Measurements from ENCODE around the gene BDH1. TPM values are rescaled to one million over a fixed set of nuclear protein-coding genes. Genes with fewer than 3 reads are reported as not detected.

Gene BDH1
- total and polyA plus RNA-seq, 2 of the 13 experiments (the other 11 are each of a cell fraction or from before 2014, with no cell fraction given) = 21.2 to 71.9 TPM

DNA sequence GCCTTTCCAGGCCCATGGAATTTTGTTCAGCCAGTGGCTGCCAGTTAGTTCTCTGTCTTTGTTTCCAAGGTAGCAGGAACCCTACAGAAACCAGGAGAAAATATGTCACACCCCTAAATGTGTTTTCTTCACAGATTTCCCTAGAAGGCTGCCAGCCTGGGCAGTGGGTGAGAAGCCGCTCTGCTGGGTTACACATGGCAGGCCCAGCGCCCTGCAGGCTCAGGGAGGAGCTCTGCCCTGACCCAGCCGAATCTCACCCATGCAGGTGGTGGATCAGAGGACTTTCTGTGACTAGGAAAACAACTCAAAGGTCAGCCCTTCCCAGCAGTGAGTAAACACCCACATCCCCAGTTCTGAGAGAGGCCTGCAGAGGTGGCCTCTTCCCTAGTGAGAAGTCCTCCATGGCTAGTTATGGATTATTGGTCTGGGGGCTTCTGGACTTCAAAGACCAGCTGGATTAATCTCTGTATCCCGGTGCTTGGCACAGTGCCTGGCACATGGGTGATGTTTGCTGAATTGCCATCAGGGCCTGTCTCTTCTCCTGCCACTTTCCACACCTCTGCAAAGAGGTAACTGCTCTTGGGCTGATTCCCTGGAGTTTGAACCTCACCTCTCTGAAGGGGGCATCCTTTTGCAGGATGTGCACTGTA lies 34.7 kb upstream of the BDH1 start (continued):
- TF ChIP-seq GABPA (IDR thresholded peaks at IDR 0.05; ENCODE audit: low read depth, low read length) (no peak), GABPA (CRISPR knock-in tag; IDR thresholded peaks at IDR 0.05; ENCODE audit: low read depth) (no peak), MXD4 (CRISPR knock-in tag; IDR thresholded peaks at IDR 0.05) (no peak), SNAI1 (CRISPR knock-in tag; IDR thresholded peaks at IDR 0.05; ENCODE audit: borderline replicate concordance) (no peak), ELF3 (CRISPR knock-in tag; IDR thresholded peaks at IDR 0.05) (peak; percentile 86; the same call in 1 of the 2 replicates), PAWR (CRISPR knock-in tag; IDR thresholded peaks at IDR 0.05; ENCODE audit: borderline replicate concordance) (no peak), SATB2 (CRISPR knock-in tag; IDR thresholded peaks at IDR 0.05) (no peak)
- TF ChIP-seq, protein P1, sequence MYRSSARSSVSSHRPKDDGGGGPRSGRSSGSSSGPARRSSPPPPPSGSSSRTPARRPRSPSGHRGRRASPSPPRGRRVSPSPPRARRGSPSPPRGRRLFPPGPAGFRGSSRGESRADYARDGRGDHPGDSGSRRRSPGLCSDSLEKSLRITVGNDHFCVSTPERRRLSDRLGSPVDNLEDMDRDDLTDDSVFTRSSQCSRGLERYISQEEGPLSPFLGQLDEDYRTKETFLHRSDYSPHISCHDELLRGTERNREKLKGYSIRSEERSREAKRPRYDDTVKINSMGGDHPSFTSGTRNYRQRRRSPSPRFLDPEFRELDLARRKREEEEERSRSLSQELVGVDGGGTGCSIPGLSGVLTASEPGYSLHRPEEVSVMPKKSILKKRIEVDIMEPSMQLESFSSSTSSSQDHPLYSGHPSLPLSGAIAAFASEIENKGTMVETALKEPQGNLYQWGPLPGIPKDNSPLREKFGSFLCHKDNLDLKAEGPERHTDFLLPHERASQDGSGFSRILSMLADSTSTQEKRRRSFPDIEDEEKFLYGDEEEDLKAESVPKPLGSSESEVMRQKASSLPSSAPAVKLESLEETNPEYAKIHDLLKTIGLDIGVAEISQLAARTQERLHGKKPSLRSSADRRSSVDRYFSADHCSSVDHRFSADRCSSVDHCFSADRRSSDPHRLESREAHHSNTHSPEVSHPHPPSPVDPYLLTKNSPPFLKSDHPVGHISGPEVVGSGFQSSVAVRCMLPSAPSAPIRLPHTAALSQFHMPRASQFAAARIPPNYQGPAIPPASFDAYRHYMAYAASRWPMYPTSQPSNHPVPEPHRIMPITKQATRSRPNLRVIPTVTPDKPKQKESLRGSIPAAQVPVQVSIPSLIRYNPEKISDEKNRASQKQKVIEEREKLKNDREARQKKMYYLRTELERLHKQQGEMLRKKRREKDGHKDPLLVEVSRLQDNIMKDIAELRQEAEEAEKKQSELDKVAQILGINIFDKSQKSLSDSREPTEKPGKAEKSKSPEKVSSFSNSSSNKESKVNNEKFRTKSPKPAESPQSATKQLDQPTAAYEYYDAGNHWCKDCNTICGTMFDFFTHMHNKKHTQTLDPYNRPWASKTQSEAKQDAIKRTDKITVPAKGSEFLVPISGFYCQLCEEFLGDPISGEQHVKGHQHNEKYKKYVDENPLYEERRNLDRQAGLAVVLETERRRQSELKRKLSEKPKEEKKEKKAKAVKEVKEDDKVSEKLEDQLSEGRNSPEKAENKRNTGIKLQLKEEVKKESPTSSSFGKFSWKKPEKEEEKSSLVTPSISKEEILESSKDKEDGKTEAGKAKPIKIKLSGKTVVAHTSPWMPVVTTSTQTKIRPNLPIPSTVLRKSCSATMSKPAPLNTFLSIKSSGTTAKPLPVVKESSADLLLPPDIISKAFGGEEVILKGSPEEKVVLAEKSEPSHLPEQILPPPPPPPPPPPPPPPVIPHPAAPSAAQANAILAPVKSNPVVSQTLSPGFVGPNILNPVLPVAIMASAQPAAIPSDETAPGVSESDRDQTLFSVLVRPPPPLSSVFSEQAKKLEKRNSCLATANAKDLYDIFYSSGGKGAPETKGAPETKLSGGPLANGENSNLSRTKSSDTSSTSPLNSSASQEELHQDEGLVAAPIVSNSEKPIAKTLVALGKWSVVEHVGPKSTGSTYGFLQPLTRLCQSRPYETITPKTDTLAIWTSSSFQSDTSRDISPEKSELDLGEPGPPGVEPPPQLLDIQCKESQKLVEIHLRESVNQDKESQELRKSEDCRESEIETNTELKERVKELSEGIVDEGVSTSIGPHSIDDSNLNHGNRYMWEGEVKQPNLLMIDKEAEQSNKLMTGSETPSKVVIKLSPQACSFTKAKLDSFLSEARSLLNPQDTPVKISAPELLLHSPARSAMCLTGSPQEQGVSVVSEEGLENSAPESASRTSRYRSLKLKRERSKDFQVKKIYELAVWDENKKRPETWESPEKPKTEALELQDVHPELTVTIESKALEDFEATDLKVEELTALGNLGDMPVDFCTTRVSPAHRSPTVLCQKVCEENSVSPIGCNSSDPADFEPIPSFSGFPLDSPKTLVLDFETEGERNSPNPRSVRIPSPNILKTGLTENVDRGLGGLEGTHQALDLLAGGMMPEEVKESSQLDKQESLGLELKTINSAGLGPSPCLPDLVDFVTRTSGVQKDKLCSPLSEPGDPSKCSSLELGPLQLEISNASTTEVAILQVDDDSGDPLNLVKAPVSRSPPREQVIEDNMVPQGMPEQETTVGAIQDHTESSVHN (CRISPR knock-in tag; IDR thresholded peaks at IDR 0.05) = peak; percentile 47; the same call in 1 of the 2 replicates
- TF ChIP-seq, protein P2, sequence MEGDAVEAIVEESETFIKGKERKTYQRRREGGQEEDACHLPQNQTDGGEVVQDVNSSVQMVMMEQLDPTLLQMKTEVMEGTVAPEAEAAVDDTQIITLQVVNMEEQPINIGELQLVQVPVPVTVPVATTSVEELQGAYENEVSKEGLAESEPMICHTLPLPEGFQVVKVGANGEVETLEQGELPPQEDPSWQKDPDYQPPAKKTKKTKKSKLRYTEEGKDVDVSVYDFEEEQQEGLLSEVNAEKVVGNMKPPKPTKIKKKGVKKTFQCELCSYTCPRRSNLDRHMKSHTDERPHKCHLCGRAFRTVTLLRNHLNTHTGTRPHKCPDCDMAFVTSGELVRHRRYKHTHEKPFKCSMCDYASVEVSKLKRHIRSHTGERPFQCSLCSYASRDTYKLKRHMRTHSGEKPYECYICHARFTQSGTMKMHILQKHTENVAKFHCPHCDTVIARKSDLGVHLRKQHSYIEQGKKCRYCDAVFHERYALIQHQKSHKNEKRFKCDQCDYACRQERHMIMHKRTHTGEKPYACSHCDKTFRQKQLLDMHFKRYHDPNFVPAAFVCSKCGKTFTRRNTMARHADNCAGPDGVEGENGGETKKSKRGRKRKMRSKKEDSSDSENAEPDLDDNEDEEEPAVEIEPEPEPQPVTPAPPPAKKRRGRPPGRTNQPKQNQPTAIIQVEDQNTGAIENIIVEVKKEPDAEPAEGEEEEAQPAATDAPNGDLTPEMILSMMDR (CRISPR knock-in tag; IDR thresholded peaks at IDR 0.05) = peak; percentile 45
- TF ChIP-seq, protein P3, sequence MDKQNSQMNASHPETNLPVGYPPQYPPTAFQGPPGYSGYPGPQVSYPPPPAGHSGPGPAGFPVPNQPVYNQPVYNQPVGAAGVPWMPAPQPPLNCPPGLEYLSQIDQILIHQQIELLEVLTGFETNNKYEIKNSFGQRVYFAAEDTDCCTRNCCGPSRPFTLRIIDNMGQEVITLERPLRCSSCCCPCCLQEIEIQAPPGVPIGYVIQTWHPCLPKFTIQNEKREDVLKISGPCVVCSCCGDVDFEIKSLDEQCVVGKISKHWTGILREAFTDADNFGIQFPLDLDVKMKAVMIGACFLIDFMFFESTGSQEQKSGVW (CRISPR knock-in tag; IDR thresholded peaks at IDR 0.05; ENCODE audit: borderline replicate concordance) = no peak; the same call in 1 of the 2 replicates
- TF ChIP-seq, protein P4, sequence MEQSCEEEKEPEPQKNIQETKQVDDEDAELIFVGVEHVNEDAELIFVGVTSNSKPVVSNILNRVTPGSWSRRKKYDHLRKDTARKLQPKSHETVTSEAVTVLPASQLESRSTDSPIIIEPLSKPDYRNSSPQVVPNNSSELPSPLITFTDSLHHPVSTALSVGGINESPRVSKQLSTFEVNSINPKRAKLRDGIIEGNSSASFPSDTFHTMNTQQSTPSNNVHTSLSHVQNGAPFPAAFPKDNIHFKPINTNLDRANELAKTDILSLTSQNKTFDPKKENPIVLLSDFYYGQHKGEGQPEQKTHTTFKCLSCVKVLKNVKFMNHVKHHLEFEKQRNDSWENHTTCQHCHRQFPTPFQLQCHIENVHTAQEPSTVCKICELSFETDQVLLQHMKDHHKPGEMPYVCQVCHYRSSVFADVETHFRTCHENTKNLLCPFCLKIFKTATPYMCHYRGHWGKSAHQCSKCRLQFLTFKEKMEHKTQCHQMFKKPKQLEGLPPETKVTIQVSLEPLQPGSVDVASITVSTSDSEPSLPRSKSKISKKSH (CRISPR knock-in tag; IDR thresholded peaks at IDR 0.05; ENCODE audit: borderline replicate concordance) = no peak
- TF ChIP-seq, protein P5, sequence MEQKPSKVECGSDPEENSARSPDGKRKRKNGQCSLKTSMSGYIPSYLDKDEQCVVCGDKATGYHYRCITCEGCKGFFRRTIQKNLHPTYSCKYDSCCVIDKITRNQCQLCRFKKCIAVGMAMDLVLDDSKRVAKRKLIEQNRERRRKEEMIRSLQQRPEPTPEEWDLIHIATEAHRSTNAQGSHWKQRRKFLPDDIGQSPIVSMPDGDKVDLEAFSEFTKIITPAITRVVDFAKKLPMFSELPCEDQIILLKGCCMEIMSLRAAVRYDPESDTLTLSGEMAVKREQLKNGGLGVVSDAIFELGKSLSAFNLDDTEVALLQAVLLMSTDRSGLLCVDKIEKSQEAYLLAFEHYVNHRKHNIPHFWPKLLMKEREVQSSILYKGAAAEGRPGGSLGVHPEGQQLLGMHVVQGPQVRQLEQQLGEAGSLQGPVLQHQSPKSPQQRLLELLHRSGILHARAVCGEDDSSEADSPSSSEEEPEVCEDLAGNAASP (CRISPR knock-in tag; IDR thresholded peaks at IDR 0.05; ENCODE audit: borderline replicate concordance) = peak; percentile 70; the same call in 1 of the 2 replicates
